Muscle layer of colon (tissue), 2 donors: Measurements from ENCODE around the gene UBE3A.

Source experiments
- H3K27ac ChIP-seq: one replicate; pipeline ENCODE4 v1.7.0; 2013; ENCODE audit warnings: low read depth, mild to moderate bottlenecking, low read length, moderate library complexity
- H3K27me3 ChIP-seq, 2 donors: one replicate each; pipeline ENCODE4 v1.7.0; 2013; ENCODE audit warnings: low read length in 2 of 2, mild to moderate bottlenecking in 2 of 2; ENCODE audit not compliant: insufficient read depth in 2 of 2, control insufficient read depth in 1 of 2
- H3K36me3 ChIP-seq: one replicate; pipeline ENCODE4 v1.7.0; 2013; ENCODE audit warnings: mild to moderate bottlenecking, low read length; ENCODE audit not compliant: insufficient read depth
- H3K4me1 ChIP-seq: one replicate; pipeline ENCODE4 v1.7.0; 2013; ENCODE audit warnings: mild to moderate bottlenecking, low read length; ENCODE audit not compliant: insufficient read depth
- H3K4me3 ChIP-seq, 2 donors: one replicate each; pipeline ENCODE4 v1.7.0; 2013; ENCODE audit warnings: low read length in 2 of 2, low read depth in 1 of 2, mild to moderate bottlenecking in 1 of 2, moderate library complexity in 1 of 2
- H3K9ac ChIP-seq: one replicate; pipeline ENCODE4 v1.7.0; 2013; ENCODE audit warnings: low read length
- H3K9me3 ChIP-seq: one replicate; pipeline ENCODE4 v1.7.0; 2013; ENCODE audit warnings: mild to moderate bottlenecking, low read length
- donor health status: abdominal sarcoma.
- donor health status: Adenocarcinoma of cecum.

The UBE3A gene

DNA sequence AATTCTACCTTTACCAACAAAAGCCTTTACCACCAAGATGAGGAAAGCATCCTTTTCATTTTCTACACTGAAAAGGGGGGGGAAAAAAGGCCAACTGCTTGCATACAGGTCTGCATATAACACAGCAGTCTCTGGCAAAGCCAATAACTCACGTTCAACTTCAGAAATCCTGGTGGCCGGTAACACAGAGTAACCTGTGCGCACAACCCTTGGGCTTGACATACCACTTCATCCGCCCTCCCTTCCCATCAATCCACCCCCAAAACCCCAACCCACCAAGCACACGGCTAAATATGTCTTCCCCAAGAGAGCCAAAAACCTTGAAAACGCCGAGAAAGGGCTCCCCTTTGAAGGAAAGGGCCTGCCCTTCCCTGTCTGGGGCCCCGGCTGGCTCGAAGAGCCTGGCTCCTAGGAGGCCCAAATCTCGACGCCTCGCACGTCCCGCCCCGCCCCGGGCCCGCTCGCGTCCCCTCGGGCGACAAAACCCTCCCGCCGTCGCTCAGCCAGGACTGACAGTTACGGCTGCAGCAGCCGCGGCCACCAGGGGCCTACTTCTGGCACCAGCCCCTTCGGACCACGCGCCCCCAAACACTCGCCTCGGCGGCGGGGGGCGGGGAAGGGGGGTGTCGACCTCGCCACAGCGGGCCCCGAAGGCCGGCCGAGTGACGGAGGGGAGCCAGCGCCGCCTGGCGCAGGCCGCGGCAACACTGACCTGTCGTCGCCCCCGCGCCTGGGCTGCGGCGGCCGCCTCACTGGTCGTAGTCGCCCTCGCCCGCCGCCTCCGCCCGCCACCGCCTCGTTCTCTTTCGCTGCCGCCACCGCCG lies 835 bp downstream of the UBE3A start:
- peak overlapping the region; percentile 88 for H3K27ac ChIP-seq
- H3K27me3 ChIP-seq, result no peaks in the 10 kb centered on the region
- no peaks in the 10 kb centered on the region for H3K36me3 ChIP-seq
- H3K9ac ChIP-seq, result peak overlapping the region; percentile 74
- no peaks in the 10 kb centered on the region for H3K9me3 ChIP-seq
- H3K4me3 ChIP-seq, result peak overlapping the region; percentile 85 to 94
- peaks cover 37% of the 10 kb centered on the region for H3K4me1 ChIP-seq

- H3K4me1 ChIP-seq, result peaks cover 49% of the 10 kb centered on the region
- H3K27ac ChIP-seq, result no peak overlapping the region
- no peaks in the 10 kb centered on the region for H3K27me3 ChIP-seq
- H3K36me3 ChIP-seq, result no peaks in the 10 kb centered on the region
- no peaks in the 10 kb centered on the region for H3K9me3 ChIP-seq
- no peak overlapping the region for H3K9ac ChIP-seq
- H3K4me3 ChIP-seq, result peak overlapping the region in 1 of 2 donors; percentile 85
These were observed 2.1 kb downstream of the UBE3A start for GRCh38 chr15:25436707-25437106.

DNA sequence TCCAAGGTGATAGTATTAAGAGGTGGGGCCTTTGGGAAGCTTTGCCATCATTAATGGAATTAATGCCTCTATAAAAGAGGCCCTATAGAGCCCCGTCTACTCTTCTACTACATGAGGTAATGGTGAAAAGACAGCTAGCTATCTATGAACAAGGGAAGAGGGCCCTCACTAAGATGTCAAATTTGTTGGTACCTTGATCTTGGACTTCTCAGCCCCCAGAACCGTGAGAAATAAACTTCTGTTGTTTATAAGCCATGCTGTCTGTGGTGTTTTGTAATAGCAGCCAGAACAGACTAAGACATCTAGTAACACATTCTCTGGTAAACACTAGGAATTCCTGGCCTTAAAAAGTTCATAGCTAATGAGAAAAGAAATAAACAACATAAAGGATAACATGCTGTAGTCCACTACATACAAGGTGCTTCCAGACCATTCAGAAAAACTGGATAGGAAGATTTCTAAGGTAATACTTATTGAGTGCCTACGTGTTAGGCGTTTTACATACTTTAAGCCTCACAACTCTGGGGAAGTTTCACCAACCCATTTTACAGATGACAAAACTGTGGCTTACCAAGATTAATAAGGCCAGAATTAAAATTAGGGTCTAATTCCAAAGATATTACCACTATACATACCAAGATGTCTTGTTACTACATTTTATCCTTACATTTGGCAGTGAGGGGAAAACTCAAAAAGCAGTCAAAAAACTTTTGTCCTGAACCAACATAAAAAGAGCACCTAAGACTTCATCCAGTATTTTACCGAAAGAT lies 3.2 kb downstream of the UBE3A start:
- no peaks in the 10 kb centered on the region for H3K9me3 ChIP-seq
- H3K4me1 ChIP-seq, result peaks cover 53% of the 10 kb centered on the region

GRCh38 chr15:25433118-25433865 lies 5.5 kb downstream of the UBE3A start:
- H3K27me3 ChIP-seq, result no peaks in the 10 kb centered on the region
- H3K36me3 ChIP-seq, result no peaks in the 10 kb centered on the region
- peaks cover 53% of the 10 kb centered on the region for H3K4me1 ChIP-seq
- H3K4me3 ChIP-seq, result no peak overlapping the region
- no peaks in the 10 kb centered on the region for H3K9me3 ChIP-seq
- H3K9ac ChIP-seq, result no peak overlapping the region
- H3K27ac ChIP-seq, result no peak overlapping the region

More for the DNA sequence above, 3.2 kb downstream of the UBE3A start:
- H3K36me3 ChIP-seq, result no peaks in the 10 kb centered on the region
- H3K27me3 ChIP-seq, result no peaks in the 10 kb centered on the region
- H3K27ac ChIP-seq, result no peak overlapping the region
- no peak overlapping the region for H3K4me3 ChIP-seq
- H3K9ac ChIP-seq, result no peak overlapping the region

DNA sequence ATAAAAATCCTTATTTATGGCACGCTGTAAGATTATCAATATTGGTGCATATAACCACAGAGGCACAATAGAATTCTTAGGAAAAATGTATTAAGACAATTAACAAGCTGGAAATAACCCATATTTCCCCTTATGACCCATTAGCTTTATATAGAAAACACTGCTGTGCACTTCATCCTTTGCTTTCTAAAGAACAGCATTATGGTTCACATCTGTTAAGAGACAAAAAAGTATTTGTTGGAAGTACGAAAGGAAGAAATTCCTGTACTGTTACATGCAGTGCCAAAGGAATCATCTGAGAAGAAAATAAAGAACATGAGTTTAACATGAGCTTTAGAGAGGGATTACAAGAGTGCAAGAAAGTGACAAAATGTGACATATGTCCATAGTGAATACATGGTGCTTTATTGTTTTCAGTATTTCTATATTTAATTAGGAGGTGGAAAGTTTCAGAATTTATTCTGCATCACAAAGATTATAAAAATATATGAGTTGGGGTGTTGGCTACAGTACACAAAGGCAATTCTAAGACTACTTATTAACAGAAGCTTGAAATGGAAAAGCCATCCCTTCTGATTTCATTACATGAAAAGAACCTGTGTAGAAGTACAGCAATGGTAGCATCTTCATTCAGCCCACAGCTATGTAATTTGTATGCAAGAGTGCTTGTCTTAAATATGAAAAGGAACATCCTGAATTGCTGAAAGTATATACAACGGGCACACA lies 6.8 kb downstream of the UBE3A start:
- H3K4me1 ChIP-seq, result peaks cover 47% of the 10 kb centered on the region
- H3K9ac ChIP-seq, result no peak overlapping the region
- H3K27me3 ChIP-seq, result no peaks in the 10 kb centered on the region
- no peaks in the 10 kb centered on the region for H3K9me3 ChIP-seq
- H3K4me3 ChIP-seq, result no peak overlapping the region
- H3K27ac ChIP-seq, result no peak overlapping the region
- no peaks in the 10 kb centered on the region for H3K36me3 ChIP-seq

DNA sequence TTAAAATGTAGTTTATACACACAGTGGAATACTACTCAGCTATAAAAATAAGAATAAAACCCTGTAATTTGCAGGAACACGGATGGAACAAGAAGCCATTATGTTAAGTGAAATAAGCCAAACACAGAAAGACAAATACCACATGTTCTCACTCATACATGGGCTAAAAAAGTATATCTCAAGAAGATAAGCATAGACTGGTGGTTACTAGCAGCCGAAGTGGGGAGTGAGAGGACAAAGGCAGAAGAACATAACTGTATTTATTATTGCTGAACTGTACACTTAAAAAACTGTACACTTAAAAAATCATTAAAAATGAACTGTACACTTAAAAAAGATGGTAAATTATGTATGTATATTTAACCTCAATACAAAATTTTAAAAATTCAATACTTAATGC lies 11.0 kb downstream of the UBE3A start:
- no peak overlapping the region for H3K4me3 ChIP-seq
- H3K27ac ChIP-seq, result no peak overlapping the region
- H3K4me1 ChIP-seq, result peaks cover 30% of the 10 kb centered on the region
- H3K9ac ChIP-seq, result no peak overlapping the region
- no peaks in the 10 kb centered on the region for H3K36me3 ChIP-seq
- no peaks in the 10 kb centered on the region for H3K27me3 ChIP-seq
- H3K9me3 ChIP-seq, result no peaks in the 10 kb centered on the region

GRCh38 chr15:25426896-25427610 lies 11.8 kb downstream of the UBE3A start:
- no peak overlapping the region for H3K9ac ChIP-seq
- peaks cover 22% of the 10 kb centered on the region for H3K4me1 ChIP-seq
- H3K9me3 ChIP-seq, result no peaks in the 10 kb centered on the region
- H3K27ac ChIP-seq, result no peak overlapping the region
- no peak overlapping the region for H3K4me3 ChIP-seq
- no peaks in the 10 kb centered on the region for H3K36me3 ChIP-seq
- no peaks in the 10 kb centered on the region for H3K27me3 ChIP-seq

DNA sequence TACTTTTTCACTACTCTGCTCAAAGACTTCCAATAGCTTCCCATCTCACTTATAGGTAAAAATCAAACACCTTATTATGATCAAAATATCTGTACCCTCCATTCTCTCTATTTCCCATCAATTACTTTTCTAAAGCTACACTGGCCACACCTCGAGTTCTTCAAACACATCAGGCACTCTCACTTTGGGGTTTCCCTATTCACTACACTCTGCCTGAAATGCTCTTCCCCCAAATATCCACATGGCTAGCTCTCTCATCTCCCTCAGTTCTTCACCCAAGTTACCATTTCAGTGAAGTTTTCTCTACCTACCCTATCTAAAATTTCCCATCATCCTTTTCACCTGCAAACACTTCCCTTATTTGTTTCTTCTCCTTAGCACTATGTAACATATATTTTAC lies 14.8 kb downstream of the UBE3A start:
- no peak overlapping the region for H3K27ac ChIP-seq
- H3K9me3 ChIP-seq, result no peaks in the 10 kb centered on the region
- no peaks in the 10 kb centered on the region for H3K36me3 ChIP-seq
- no peak overlapping the region for H3K9ac ChIP-seq
- H3K27me3 ChIP-seq, result no peaks in the 10 kb centered on the region
- H3K4me3 ChIP-seq, result no peak overlapping the region
- H3K4me1 ChIP-seq, result peaks cover 15% of the 10 kb centered on the region

DNA sequence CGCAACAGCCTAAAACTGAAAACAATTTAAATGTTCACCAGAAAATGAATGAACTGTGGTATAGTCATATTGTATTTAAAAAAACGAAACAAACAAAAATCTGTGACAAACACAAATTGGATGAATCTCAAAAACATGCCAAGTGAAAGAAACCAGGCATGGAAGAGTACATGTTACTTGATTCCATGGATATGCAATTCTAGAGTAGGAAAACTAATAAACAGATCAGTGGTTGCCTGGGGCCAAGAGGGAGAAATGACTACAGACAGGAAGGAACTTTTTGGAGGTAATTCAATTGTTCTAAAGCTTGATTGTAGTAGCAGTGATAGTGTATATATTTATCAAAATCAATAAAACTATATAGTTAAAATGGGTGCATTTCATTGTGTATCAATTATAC lies 16.8 kb downstream of the UBE3A start:
- Histone ChIP-seq H3K36me3 (no peaks in the 10 kb centered on the region), H3K9me3 (no peaks in the 10 kb centered on the region), H3K4me3 (no peak overlapping the region), H3K27me3 (no peaks in the 10 kb centered on the region), H3K4me1 (peaks cover 15% of the 10 kb centered on the region), H3K9ac (no peak overlapping the region), H3K27ac (no peak overlapping the region)

DNA sequence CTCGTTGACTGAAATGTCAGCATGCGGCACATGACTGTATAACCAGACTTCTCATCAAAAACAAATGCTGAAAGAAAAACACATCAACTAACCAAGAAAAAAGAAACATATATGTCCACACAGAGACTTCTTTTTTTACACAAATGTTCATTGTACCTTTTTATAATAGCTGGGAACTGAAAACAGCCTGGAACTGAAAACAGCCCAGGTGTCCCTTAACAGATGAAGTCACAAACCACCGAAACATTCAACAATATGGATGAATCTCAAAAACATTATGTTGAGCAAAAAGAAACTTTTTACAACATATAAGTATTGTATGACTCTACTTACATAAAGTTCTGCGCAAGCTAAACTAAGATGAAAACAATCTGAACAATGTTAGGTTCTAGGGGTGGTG lies 20.6 kb downstream of the UBE3A start:
- no peak overlapping the region for H3K4me3 ChIP-seq
- H3K27ac ChIP-seq, result no peak overlapping the region
- no peaks in the 10 kb centered on the region for H3K9me3 ChIP-seq
- no peaks in the 10 kb centered on the region for H3K36me3 ChIP-seq
- no peak overlapping the region for H3K9ac ChIP-seq
- no peaks in the 10 kb centered on the region for H3K27me3 ChIP-seq
- H3K4me1 ChIP-seq, result no peaks in the 10 kb centered on the region
